Neuronal stem cell (in vitro differentiated cells): ENCODE measurements around the gene MAGI1.

Experiments
- DNase-seq: peaks from one replicate; pipeline ENCODE4 v3.0.0-alpha.2; 2013; ENCODE audit warnings: low spot score
- H2AFZ ChIP-seq: one replicate; pipeline ENCODE4 v1.6.1; 2013; ENCODE audit warnings: mild to moderate bottlenecking, low read length, inconsistent platforms
- H2AK5ac ChIP-seq: 2 replicates; pipeline ENCODE4 v1.6.1; 2013; ENCODE audit warnings: low read depth, mild to moderate bottlenecking, inconsistent platforms, low read length, moderate library complexity, mixed read lengths
- H2BK120ac ChIP-seq: 2 replicates; pipeline ENCODE4 v1.6.1; 2013; ENCODE audit warnings: low read depth, mild to moderate bottlenecking, inconsistent platforms, low read length, moderate library complexity, mixed read lengths
- H2BK12ac ChIP-seq: one replicate; pipeline ENCODE4 v1.6.1; 2013; ENCODE audit warnings: low read length, inconsistent platforms
- H2BK15ac ChIP-seq: 2 replicates; pipeline ENCODE4 v1.6.1; 2013; ENCODE audit warnings: mild to moderate bottlenecking, low read length, inconsistent platforms, mixed read lengths
- H2BK5ac ChIP-seq: one replicate; pipeline ENCODE4 v1.6.1; 2013; ENCODE audit warnings: inconsistent platforms, mild to moderate bottlenecking, low read length, moderate library complexity
- H3K14ac ChIP-seq: one replicate; pipeline ENCODE4 v1.6.1; 2013; ENCODE audit warnings: low read length, inconsistent platforms
- H3K18ac ChIP-seq: 2 replicates; pipeline ENCODE4 v1.6.1; 2013; ENCODE audit warnings: low read length, inconsistent platforms
- H3K23ac ChIP-seq: 2 replicates; pipeline ENCODE4 v1.6.1; 2013; ENCODE audit warnings: low read depth, mild to moderate bottlenecking, mixed read lengths, low read length, inconsistent platforms; ENCODE audit not compliant: poor library complexity
- H3K27ac ChIP-seq: replicated peaks from 3 replicates; pipeline ENCODE4 v1.5.1; 2013; ENCODE audit warnings: low read length, inconsistent platforms
- H3K27me3 ChIP-seq, 3 experiments: 2 replicates each; pipeline ENCODE4 v1.6.1; 2013; ENCODE audit warnings: low read length in 3 of 3, mild to moderate bottlenecking in 2 of 3, inconsistent platforms in 1 of 3, low read depth in 1 of 3, mixed read lengths in 1 of 3, moderate library complexity in 1 of 3; ENCODE audit not compliant: control insufficient read depth in 3 of 3, insufficient read depth in 3 of 3
- H3K36me3 ChIP-seq, 2 donors: replicated peaks in 1 of 2; 2 replicates each; pipeline ENCODE4 v1.6.1; 2013; ENCODE audit warnings: low read length in 2 of 2; ENCODE audit not compliant: control insufficient read depth in 2 of 2, insufficient read depth in 2 of 2
- H3K4ac ChIP-seq: 2 replicates; pipeline ENCODE4 v1.6.1; 2013; ENCODE audit warnings: inconsistent platforms, mild to moderate bottlenecking, low read length, moderate library complexity
- H3K4me1 ChIP-seq, 2 donors: 1 replicate in 1 of 2; 2 replicates in 1 of 2; pipeline ENCODE4 v1.6.1; 2013; ENCODE audit warnings: low read length in 2 of 2, low read depth in 1 of 2; ENCODE audit not compliant: control insufficient read depth in 2 of 2, insufficient read depth in 1 of 2
- H3K4me2 ChIP-seq: one replicate; pipeline ENCODE4 v1.6.1; 2013; ENCODE audit warnings: mild to moderate bottlenecking, low read length, inconsistent platforms; ENCODE audit not compliant: insufficient read depth, poor library complexity, severe bottlenecking
- H3K4me3 ChIP-seq, 2 donors: 2 replicates each; pipeline ENCODE4 v1.5.1; 2013; ENCODE audit warnings: low read length in 2 of 2, mild to moderate bottlenecking in 2 of 2, inconsistent platforms in 1 of 2, moderate library complexity in 1 of 2
- H3K79me1 ChIP-seq: one replicate; pipeline ENCODE4 v1.6.1; 2013; ENCODE audit warnings: low read depth, mild to moderate bottlenecking, inconsistent platforms, low read length, moderate library complexity
- H3K9ac ChIP-seq: one replicate; pipeline ENCODE4 v1.6.1; 2013; ENCODE audit warnings: mild to moderate bottlenecking, low read depth, low read length, inconsistent platforms; ENCODE audit not compliant: poor library complexity
- H3K9me3 ChIP-seq, 2 donors: replicated peaks in 1 of 2; 2 replicates each; pipeline versions ENCODE3 to v1.6.1; 2013; ENCODE audit warnings: low read length in 2 of 2, mild to moderate bottlenecking in 2 of 2, inconsistent platforms in 1 of 2, low read depth in 1 of 2, mixed read lengths in 1 of 2, moderate library complexity in 1 of 2; ENCODE audit not compliant: control insufficient read depth in 2 of 2, insufficient read depth in 1 of 2
- H4K8ac ChIP-seq: one replicate; pipeline ENCODE4 v1.6.1; 2013; ENCODE audit warnings: low read depth, mild to moderate bottlenecking, inconsistent platforms, low read length, moderate library complexity
- H4K91ac ChIP-seq: one replicate; pipeline ENCODE4 v1.6.1; 2013; ENCODE audit warnings: low read length, low read depth, mild to moderate bottlenecking, inconsistent platforms; ENCODE audit not compliant: poor library complexity
- WGBS, 2 donors: extraction: QIAGEN DNeasy Blood & Tissue Kit; methylation state at CpG; one replicate each; pipeline ENCODE4 v1.1.7; 2013; ENCODE audit warnings: missing lambda C conversion rate in 2 of 2, mixed read lengths in 1 of 2; ENCODE audit not compliant: insufficient read length in 2 of 2, insufficient replicate concordance in 1 of 2; ENCODE audit errors: extremely low coverage in 2 of 2; 5-methylcytosine and 5-hydroxymethylcytosine counted together

The MAGI1 gene

DNA sequence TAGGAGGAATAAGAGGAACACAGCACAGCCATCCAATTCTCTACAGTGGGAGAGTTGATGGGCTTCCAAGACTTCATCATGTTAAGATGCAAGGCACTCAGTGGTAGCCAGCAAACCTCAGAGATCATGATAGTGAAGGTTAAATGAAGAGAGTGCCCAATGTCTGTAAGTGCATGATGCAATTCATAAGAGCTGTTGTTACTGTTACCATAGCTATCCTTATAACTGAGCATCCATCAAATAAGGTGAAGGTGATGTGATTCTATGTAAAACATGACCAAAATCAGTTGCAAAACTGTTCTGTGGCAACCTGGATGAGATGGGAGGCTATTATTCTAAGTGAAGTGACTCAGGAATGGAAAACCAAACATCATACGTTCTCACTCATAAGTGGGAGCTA lies 289.7 kb downstream of the MAGI1 start:
- Histone ChIP-seq H2AK5ac (no peak overlapping the region), H4K8ac (no peak overlapping the region), H3K18ac (no peak overlapping the region), H3K4me2 (no peak overlapping the region), H4K91ac (no peak overlapping the region), H3K4me3 (no peak overlapping the region), H3K36me3 (no peaks in the 10 kb centered on the region), H3K9me3 (peaks cover 0 to 14% of the 10 kb centered on the region in 2 donors), H2AFZ (no peak overlapping the region), H3K79me1 (no peaks in the 10 kb centered on the region), H3K9ac (no peak overlapping the region), H2BK120ac (no peak overlapping the region), H3K23ac (no peak overlapping the region), H3K14ac (no peak overlapping the region), H2BK15ac (no peak overlapping the region), H2BK5ac (no peak overlapping the region), H3K4ac (no peak overlapping the region), H3K27ac (no peak overlapping the region), H2BK12ac (no peak overlapping the region), H3K4me1 (peaks cover 11 to 13% of the 10 kb centered on the region in 2 donors), H3K27me3 (no peaks in the 10 kb centered on the region)
- no CpG with 5 or more reads among the region's 1 CpG for WGBS, 2 donors
- no peak for DNase-seq

DNA sequence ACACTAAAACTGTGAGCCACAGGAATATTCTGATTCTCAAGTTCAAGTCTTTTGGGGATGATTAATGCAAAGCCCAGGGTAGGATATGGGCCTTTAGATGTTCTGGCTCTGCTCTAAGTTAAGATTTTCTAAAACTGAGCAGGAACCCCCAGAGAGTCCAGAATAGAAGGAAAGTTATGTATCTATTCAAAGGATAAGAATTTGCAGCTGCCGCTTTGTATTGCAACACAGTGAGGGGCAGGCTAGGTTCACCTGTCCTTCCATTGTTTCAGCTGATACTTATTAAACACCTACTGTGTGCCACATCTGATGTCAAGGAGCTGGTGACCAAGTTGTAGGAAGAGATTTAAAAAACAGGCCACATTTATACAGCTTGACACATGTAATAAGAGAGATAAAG lies 290.4 kb downstream of the MAGI1 start:
- Histone ChIP-seq H2BK120ac (no peak overlapping the region), H2BK15ac (no peak overlapping the region), H3K18ac (no peak overlapping the region), H4K91ac (no peak overlapping the region), H2AFZ (no peak overlapping the region), H2BK5ac (no peak overlapping the region), H2BK12ac (no peak overlapping the region), H3K9ac (no peak overlapping the region), H4K8ac (no peak overlapping the region), H3K27ac (no peak overlapping the region), H3K14ac (no peak overlapping the region), H3K9me3 (peaks cover 0 to 13% of the 10 kb centered on the region in 2 donors), H3K4me2 (no peak overlapping the region), H3K4me3 (no peak overlapping the region), H3K23ac (no peak overlapping the region), H3K4ac (no peak overlapping the region), H3K36me3 (no peaks in the 10 kb centered on the region), H3K4me1 (peaks cover 11 to 13% of the 10 kb centered on the region in 2 donors), H2AK5ac (no peak overlapping the region), H3K79me1 (no peaks in the 10 kb centered on the region), H3K27me3 (no peaks in the 10 kb centered on the region)
- no CpG with 5 or more reads among the region's 1 CpG for WGBS, 2 donors
- DNase-seq = no peak

DNA sequence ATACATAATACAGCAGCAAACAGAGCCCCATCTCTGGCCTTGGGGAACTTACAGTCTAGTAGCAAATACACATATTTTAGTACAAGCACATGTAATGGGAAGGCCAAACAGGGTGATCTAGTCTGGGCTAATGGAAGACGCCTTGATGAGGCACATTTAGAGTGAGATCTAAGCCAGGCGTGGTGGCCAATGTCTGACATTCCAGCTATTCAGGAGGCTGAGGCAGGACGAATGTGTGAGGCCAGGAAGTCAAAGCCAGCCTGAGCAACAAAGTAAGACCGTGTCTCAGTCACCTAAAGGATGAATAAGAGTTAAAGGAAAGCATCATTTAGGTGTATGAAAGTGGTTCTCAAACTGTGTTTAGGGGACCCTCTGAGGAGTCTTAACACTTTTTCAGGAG lies 291.9 kb downstream of the MAGI1 start:
- H3K9me3 ChIP-seq = peaks cover 0 to 5% of the 10 kb centered on the region in 2 donors
- no peaks in the 10 kb centered on the region for H3K27me3 ChIP-seq
- DNase-seq = no peak
- H3K14ac ChIP-seq = no peak overlapping the region
- no peak overlapping the region for H3K23ac ChIP-seq
- H3K4ac ChIP-seq = no peak overlapping the region
- no peak overlapping the region for H3K9ac ChIP-seq
- H3K4me3 ChIP-seq = no peak overlapping the region
- H3K27ac ChIP-seq = no peak overlapping the region
- WGBS, 2 donors = no CpG with 5 or more reads among the region's 4 CpGs
- H3K4me2 ChIP-seq = no peak overlapping the region
- no peak overlapping the region for H3K18ac ChIP-seq
- H2BK15ac ChIP-seq = no peak overlapping the region
- peaks cover 11 to 14% of the 10 kb centered on the region in 2 donors for H3K4me1 ChIP-seq
- no peak overlapping the region for H2BK5ac ChIP-seq
- H2BK120ac ChIP-seq = no peak overlapping the region
- no peak overlapping the region for H2BK12ac ChIP-seq
- H2AK5ac ChIP-seq = no peak overlapping the region
- H3K36me3 ChIP-seq = no peaks in the 10 kb centered on the region
- H3K79me1 ChIP-seq = no peaks in the 10 kb centered on the region
- H2AFZ ChIP-seq = no peak overlapping the region
- H4K8ac ChIP-seq = no peak overlapping the region
- no peak overlapping the region for H4K91ac ChIP-seq

DNA sequence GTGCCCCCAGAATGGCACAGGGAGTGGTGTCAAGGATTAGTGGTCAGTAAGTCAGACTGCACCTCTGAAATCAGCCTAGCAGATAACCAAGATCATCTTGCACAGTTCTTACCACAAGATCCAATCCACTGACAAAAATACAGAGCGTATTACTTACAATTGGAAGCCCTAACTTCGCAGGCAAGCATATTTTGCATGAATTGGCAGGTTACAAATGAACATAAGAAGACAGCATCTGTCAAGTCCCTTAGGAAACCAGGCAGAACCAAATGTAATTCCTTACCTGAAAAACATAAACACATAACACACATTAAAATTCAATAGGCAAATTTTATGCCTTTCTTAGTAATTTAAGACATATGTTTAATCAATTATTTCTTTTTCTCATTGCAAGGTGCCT lies 293.4 kb downstream of the MAGI1 start:
- DNase-seq = no peak
- Histone ChIP-seq H3K36me3 (no peaks in the 10 kb centered on the region), H2BK120ac (no peak overlapping the region), H3K4me3 (no peak overlapping the region), H4K91ac (peak overlapping the region; percentile 12), H3K18ac (no peak overlapping the region), H3K27me3 (no peaks in the 10 kb centered on the region), H3K9me3 (peaks cover 0 to 5% of the 10 kb centered on the region in 2 donors), H3K79me1 (no peaks in the 10 kb centered on the region), H2AK5ac (no peak overlapping the region), H3K27ac (no peak overlapping the region), H3K4ac (no peak overlapping the region), H3K14ac (no peak overlapping the region), H2BK12ac (no peak overlapping the region), H3K9ac (no peak overlapping the region), H2BK15ac (no peak overlapping the region), H2AFZ (no peak overlapping the region), H3K4me2 (no peak overlapping the region), H3K4me1 (peaks cover 7 to 8% of the 10 kb centered on the region in 2 donors), H2BK5ac (no peak overlapping the region), H3K23ac (no peak overlapping the region), H4K8ac (no peak overlapping the region)
- WGBS, 2 donors = no CpG with 5 or more reads among the region's 2 CpGs
